ENCODE results near the gene MAEA. TPM values are rescaled to one million over a fixed set of nuclear protein-coding genes. Genes with fewer than 3 reads are reported as not detected.
A peak's percentile ranks its signal among the peaks of the same experiment; 100 is the strongest.
"Not testable (repeated sequence)": the region's sequence is repeated elsewhere in the genome, so short reads cannot be mapped to it uniquely, and the experiment has no call there.

Gene MAEA
- total and polyA plus RNA-seq, 4 experiments from 2014 or later: 54.1 to 106 (median 85.8) TPM

DNA sequence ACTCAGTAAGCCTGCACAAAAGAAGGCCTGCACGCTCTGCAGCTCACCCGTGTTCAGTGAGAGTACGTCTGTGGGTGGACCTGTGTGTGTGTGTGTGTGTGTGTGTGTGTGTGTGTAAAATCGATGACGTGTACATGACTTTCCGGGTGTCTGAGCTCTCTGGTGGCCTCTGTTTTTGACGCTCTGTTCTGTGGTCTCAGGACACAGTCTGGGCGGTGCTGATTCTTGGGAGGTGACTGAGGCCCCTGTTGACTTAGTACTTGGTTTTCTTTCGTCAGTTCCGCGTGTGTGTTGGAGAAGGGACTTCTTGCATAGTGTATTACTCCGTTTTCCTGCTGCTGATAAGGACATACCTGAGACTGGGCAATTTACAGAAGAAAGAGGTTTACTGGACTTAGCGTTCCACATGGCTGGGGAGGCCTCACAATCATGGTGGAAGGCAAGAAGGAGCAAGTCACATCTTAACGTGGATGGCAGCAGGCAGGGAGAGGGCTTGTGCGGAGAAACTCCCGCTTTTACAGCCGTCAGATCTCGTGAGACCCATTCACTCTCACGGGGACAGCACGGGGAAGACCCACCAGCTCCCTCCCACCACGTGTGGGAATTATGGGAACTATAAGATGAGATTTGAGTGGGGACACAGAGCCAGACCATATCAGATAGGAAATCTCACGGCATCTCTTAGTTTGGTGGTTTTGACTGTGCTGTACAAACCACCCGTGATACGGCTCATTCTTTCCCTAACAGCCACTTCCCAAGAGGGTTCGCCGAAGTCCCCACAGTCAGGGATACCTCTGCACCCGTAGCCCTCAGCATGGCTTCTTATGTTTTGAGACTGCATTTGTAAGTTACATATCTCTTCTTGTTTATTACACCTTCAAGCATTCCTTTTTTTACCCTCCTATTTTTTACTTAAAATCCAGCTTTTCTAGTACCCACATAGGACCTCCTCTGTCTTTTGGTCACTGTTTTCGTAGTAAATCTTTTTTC, 81.8 kb downstream of the MAEA start:
- Histone ChIP-seq H3K9me3 (ENCODE audit: control insufficient read depth in 1 of 2, low read length in 2 of 2) (no peaks in the 10 kb centered on the region), H3K4me3 (ENCODE audit: low read length in 2 of 2) (no peak overlapping the region), H3K4me1 (ENCODE audit: insufficient read depth, low read length) (no peaks in the 10 kb centered on the region), H3K27ac (ENCODE audit: low read depth, low read length) (no peak overlapping the region), H3K27me3 (ENCODE audit: insufficient read depth, low read length) (no peaks in the 10 kb centered on the region), H3K36me3 (ENCODE audit: insufficient read depth, low read length) (no peaks in the 10 kb centered on the region)
- Mint-ChIP-seq H3K27me3 (no peaks in the 10 kb centered on the region), H3K36me3 (peaks cover 40% of the 10 kb centered on the region in 2 donors), H3K4me1 (peaks cover 0 to 4% (median 0%) of the 10 kb centered on the region in 4 donors), H3K9me3 (peaks cover 0 to 2% (median 0%) of the 10 kb centered on the region in 8 donors), H3K27ac (no peak overlapping the region), H3K4me3 (no peak overlapping the region)
- peak in 1 of 5 donors; percentile 2 for DNase-seq
- intact Hi-C loops (cut with micrococcal nuclease): no loop called here
- ChIA-PET POLR2A (ENCODE audit: partially characterized antibody) (no interaction called here), CTCF (ENCODE audit: partially characterized antibody) (no interaction called here)

DNA sequence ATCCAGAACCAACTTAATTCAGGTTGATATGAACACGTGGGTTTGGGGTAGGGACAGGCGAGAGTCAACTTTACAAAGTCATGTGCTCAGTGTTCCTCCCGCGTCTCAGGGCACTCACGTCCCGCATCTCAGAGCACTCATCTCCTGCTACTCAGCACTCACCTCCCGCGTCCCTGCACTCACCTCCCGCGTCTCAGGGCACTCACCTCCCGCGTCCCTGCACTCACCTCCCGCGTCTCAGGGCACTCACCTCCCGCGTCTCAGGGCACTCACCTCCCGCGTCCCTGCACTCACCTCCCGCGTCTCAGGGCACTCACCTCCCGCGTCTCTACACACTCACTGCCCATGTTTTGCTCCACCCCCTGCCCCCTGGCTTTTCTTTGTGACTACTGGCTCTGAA, 82.9 kb downstream of the MAEA start:
- CTCF ChIA-PET (ENCODE audit: partially characterized antibody); intact Hi-C loops (cut with micrococcal nuclease); H3K4me1 ChIP-seq (ENCODE audit: insufficient read depth, low read length); H3K27me3 Mint-ChIP-seq; H3K27me3 ChIP-seq (ENCODE audit: insufficient read depth, low read length); H3K9me3 Mint-ChIP-seq; H3K36me3 ChIP-seq (ENCODE audit: insufficient read depth, low read length); H3K27ac ChIP-seq (ENCODE audit: low read depth, low read length); H3K4me3 Mint-ChIP-seq; POLR2A ChIA-PET (ENCODE audit: partially characterized antibody); H3K4me1 Mint-ChIP-seq; H3K9me3 ChIP-seq (ENCODE audit: control insufficient read depth in 1 of 2, low read length in 2 of 2); H3K4me3 ChIP-seq (ENCODE audit: low read length in 2 of 2): not testable (repeated sequence)
- Mint-ChIP-seq H3K36me3 (peaks cover 40% of the 10 kb centered on the region in 2 donors), H3K27ac (peak overlapping the region in 1 of 7 donors; percentile 63)
- peak in 1 of 5 donors; percentile 29 for DNase-seq

DNA sequence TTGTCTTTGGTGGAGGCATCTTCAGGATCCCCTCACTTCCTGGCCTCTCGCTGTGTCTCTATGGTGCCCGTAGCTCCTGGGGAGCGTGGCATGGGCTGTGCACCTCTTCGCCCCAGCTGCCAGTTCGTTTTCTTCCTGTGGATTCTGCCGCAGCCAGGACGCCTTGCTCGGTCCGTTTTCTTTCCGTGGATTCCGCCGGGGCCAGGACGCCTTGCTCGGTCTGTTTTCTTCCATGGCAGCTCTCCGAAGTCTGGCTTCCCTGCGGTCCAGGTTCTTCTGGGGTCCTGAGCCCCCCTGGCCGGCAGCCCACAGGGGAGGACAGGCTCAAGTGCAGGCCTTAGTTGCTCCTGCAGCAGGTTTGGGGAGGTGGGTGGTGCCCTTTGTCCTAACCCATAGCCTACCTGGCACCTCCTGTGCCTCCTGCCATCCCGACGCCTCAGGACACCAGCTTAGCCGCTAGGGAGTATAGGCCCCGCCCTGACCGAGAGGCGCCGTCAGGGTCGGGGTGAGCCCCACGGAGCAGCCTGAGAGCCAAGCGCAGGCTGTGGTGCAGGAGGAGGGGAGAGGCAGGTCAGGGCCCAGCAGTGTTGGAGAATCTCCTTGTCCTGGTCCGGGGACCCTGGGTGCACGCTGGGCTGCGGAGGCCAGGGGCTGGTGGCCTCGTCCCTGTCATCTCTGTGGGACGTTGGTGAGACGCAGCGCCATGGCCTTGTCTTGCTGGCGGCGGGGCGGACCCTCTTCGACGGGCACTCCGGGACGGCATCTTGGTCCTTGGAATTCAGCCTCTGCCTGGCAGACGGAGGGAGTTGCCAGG, 84.4 kb downstream of the MAEA start:
- peak in 1 of 5 donors; percentile 16 for DNase-seq
- Mint-ChIP-seq H3K27ac (no peak overlapping the region), H3K9me3 (peaks cover 0 to 2% (median 0%) of the 10 kb centered on the region in 8 donors), H3K4me1 (peaks cover 0 to 4% (median 0%) of the 10 kb centered on the region in 4 donors), H3K27me3 (no peaks in the 10 kb centered on the region), H3K4me3 (no peak overlapping the region), H3K36me3 (peaks cover 37 to 40% of the 10 kb centered on the region in 2 donors)
- Histone ChIP-seq H3K36me3 (ENCODE audit: insufficient read depth, low read length) (no peaks in the 10 kb centered on the region), H3K27me3 (ENCODE audit: insufficient read depth, low read length) (no peaks in the 10 kb centered on the region), H3K4me3 (ENCODE audit: low read length in 2 of 2) (no peak overlapping the region), H3K9me3 (ENCODE audit: control insufficient read depth in 1 of 2, low read length in 2 of 2) (no peaks in the 10 kb centered on the region), H3K4me1 (ENCODE audit: insufficient read depth, low read length) (no peaks in the 10 kb centered on the region), H3K27ac (ENCODE audit: low read depth, low read length) (no peak overlapping the region)
- ChIA-PET CTCF (ENCODE audit: partially characterized antibody) (no interaction called here), POLR2A (ENCODE audit: partially characterized antibody) (no interaction called here)
- intact Hi-C loops (cut with micrococcal nuclease): no loop called here

DNA sequence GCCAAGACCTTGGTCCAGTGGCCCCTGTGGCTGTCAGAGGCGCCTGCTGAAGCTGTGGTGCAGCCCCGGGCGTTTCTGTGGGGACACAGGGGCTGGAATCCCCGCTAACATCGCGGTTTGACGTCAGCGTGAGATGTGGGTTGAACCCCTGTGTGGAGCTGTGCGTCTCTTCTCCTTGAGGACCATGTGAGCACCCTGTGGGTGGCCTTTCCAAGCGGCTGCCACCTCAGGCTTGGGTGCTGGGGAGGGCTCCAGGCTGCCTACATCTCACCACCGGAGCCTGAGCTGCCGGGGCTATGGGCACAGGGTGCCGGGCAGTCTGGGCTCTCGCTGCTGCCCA, 85.0 kb downstream of the MAEA start:
- Histone ChIP-seq H3K36me3 (ENCODE audit: insufficient read depth, low read length) (no peaks in the 10 kb centered on the region), H3K27ac (ENCODE audit: low read depth, low read length) (no peak overlapping the region), H3K9me3 (ENCODE audit: control insufficient read depth in 1 of 2, low read length in 2 of 2) (no peaks in the 10 kb centered on the region), H3K4me3 (ENCODE audit: low read length in 2 of 2) (no peak overlapping the region), H3K4me1 (ENCODE audit: insufficient read depth, low read length) (no peaks in the 10 kb centered on the region), H3K27me3 (ENCODE audit: insufficient read depth, low read length) (no peaks in the 10 kb centered on the region)
- Mint-ChIP-seq H3K27me3 (no peaks in the 10 kb centered on the region), H3K4me3 (no peak overlapping the region), H3K27ac (no peak overlapping the region), H3K9me3 (peaks cover 0 to 2% (median 0%) of the 10 kb centered on the region in 8 donors), H3K36me3 (peaks cover 33 to 36% of the 10 kb centered on the region in 2 donors), H3K4me1 (peaks cover 0 to 4% (median 0%) of the 10 kb centered on the region in 4 donors)
- no peak for DNase-seq
- POLR2A ChIA-PET (ENCODE audit: partially characterized antibody): no interaction called here
- CTCF ChIA-PET (ENCODE audit: partially characterized antibody): no interaction called here
- intact Hi-C loops (cut with micrococcal nuclease): no loop called here

DNA sequence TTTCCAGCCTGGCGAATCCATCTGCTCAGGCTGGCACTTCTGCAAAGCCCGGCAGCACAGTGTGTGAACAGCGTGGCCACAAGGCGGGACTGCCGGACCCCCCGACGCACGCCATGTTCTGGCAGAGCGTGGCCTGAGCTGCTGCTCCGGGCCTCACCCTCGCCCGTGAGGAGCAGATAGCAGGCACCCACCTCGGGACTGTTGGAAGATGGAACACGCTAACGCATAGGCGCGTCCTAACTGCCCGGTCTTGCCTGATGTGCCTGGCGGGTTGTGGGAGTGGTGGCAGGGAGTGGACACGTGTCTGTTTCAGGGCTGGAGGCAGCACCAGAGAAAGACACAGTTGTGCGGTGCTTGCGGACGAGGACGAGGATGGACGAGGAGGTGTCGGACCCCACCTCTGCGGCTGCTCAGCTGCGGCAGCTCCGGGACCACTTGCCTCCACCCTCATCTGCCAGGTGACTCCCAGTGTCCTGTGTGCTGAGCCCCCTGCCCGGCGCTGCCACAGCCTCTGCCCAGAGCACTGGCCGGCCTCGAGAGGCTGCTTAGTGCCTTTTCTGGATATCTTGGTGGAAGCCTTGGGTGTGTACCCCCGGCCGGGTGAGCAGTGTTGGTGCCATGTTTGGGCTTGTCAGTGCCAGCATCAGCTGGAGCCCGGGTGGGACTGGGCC, 85.5 kb downstream of the MAEA start:
- H3K4me3 ChIP-seq (ENCODE audit: low read length in 2 of 2): no peak overlapping the region
- CTCF ChIA-PET (ENCODE audit: partially characterized antibody): no interaction called here
- Mint-ChIP-seq H3K27me3 (no peaks in the 10 kb centered on the region), H3K27ac (no peak overlapping the region), H3K4me3 (no peak overlapping the region), H3K9me3 (peaks cover 0 to 2% (median 0%) of the 10 kb centered on the region in 8 donors), H3K4me1 (peaks cover 0 to 4% (median 0%) of the 10 kb centered on the region in 4 donors), H3K36me3 (peaks cover 29 to 31% of the 10 kb centered on the region in 2 donors)
- no peaks in the 10 kb centered on the region for H3K9me3 ChIP-seq (ENCODE audit: control insufficient read depth in 1 of 2, low read length in 2 of 2)
- no peaks in the 10 kb centered on the region for H3K27me3 ChIP-seq (ENCODE audit: insufficient read depth, low read length)
- no peaks in the 10 kb centered on the region for H3K36me3 ChIP-seq (ENCODE audit: insufficient read depth, low read length)
- intact Hi-C loops (cut with micrococcal nuclease): no loop called here
- DNase-seq: no peak
- H3K4me1 ChIP-seq (ENCODE audit: insufficient read depth, low read length): no peaks in the 10 kb centered on the region
- POLR2A ChIA-PET (ENCODE audit: partially characterized antibody): no interaction called here
- H3K27ac ChIP-seq (ENCODE audit: low read depth, low read length): no peak overlapping the region

DNA sequence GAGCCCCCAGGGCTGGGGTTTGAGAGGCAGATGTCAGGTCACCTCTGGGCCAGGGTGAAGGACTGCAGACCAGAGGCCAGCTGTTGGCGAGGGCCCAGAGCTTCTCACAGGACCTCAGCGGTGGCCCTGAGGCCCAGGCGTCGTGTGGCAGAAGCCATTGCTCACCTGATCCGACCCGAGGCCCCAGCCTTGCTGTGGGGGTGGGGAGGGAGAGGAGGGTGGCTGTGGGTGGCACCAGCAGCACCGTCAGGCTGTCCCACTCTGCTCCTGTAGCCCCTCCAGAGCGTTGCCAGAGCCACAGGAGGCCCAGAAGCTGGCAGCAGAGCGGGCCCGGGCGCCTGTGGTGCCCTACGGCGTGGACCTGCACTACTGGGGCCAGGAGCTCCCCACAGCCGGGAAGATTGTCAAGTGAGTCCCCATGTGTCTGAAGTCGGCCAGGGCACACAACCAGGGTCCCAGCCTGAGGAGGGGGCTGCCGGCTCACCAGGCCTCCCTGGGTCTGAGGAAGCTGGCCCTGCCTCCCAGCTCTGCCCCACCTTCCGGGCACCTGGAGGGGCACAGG, 86.2 kb downstream of the MAEA start:
- no peaks in the 10 kb centered on the region for H3K9me3 ChIP-seq (ENCODE audit: control insufficient read depth in 1 of 2, low read length in 2 of 2)
- H3K27ac ChIP-seq (ENCODE audit: low read depth, low read length): no peak overlapping the region
- Mint-ChIP-seq H3K36me3 (peaks cover 29 to 30% of the 10 kb centered on the region in 2 donors), H3K27ac (no peak overlapping the region), H3K9me3 (peaks cover 0 to 2% (median 0%) of the 10 kb centered on the region in 8 donors), H3K27me3 (no peaks in the 10 kb centered on the region), H3K4me1 (peaks cover 0 to 4% (median 0%) of the 10 kb centered on the region in 4 donors), H3K4me3 (no peak overlapping the region)
- no peaks in the 10 kb centered on the region for H3K27me3 ChIP-seq (ENCODE audit: insufficient read depth, low read length)
- peak in 1 of 5 donors; percentile 19 for DNase-seq
- no peak overlapping the region for H3K4me3 ChIP-seq (ENCODE audit: low read length in 2 of 2)
- ChIA-PET POLR2A (ENCODE audit: partially characterized antibody) (no interaction called here), CTCF (ENCODE audit: partially characterized antibody) (no interaction called here)
- H3K36me3 ChIP-seq (ENCODE audit: insufficient read depth, low read length): no peaks in the 10 kb centered on the region
- intact Hi-C loops (cut with micrococcal nuclease): no loop called here
- H3K4me1 ChIP-seq (ENCODE audit: insufficient read depth, low read length): no peaks in the 10 kb centered on the region
